ENCODE data around the gene FTCD.

The FTCD gene

DNA sequence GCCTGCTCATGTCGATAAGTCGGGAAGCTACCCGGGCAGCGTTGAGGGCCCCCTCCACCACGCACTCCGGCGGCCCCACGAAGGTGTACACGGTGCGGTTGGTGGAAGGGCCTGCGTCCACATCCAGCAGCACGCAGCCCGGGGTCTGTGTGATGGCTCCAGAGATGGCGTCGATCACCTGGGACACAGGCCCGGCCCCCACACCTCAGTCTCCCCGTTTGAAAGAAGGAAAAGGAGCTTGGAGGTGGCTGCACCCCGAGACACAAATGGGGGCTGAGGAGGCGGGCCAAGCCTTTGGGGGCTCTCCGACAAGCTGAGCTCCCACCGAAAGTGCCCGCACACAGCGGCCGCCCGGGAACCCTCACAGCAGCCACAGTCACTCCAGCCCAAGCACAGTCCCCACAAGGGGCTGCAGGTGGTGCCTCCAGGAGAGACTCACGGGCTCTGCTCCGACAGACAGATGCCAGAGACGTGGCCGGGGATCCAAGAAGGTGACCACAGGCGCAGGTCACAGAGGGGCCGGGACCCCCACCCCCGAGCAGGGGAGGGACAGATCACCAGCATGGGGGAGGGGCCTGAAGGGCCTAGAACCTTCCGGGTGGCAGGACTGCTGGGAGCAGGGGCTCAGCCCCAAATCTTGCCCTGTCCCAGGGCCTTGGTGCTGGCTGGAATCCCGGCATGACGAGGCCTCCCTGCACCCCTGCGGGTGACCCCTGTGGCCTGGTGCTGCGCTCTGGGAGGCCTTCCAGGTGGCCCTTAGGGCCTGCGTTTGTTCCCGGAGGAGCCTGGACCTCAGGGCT lies 1.0 kb downstream of the FTCD start:
- DNase-seq (ENCODE audit: low read depth in 2 of 2), result no peak

DNA sequence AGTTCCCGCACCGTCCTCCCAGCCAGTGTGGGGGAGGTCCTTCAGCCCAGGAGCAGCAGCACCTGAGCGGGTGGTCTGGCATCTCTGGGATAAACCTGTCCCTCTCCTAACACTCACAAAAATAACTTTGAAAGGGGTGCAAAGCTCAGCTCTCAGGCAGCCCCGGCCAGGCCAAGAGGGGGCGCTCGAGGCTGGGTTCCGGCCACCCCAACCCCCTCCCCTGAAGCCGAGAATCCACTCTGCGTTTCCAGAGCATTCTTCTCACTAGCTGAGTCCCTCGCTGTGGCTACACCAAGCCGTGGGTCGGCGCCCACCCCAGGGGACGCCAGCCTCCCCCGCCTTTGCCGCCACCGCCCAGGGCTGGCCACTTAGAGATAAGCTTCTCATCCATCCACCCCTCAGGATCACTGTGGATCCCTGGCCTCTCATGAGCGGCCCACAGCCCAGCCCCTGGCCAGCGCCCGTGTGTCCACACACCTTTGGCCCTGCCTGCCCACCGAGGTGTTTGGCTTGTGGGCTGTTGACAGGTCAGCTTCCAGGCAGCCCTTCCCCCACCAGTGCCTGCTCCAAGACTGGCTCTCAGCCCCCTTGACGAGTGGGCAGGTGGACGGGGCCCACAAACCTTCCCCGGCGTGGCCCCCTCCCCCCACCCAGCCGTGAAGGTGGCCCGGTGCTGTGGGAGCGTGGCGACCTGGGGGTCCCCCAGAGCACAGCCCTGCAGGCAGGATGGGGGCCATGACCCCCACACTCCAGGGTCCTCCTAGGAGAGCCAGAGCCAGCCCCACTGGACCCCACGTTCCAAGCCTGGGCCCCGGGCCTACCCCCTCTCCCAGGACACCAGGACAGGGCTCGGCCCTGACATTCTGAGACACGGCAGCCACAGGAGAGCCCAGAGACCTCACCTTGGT lies 1.9 kb downstream of the FTCD start:
- DNase-seq (ENCODE audit: low read depth in 2 of 2), result peak in 1 of 2 donors; percentile 42

DNA sequence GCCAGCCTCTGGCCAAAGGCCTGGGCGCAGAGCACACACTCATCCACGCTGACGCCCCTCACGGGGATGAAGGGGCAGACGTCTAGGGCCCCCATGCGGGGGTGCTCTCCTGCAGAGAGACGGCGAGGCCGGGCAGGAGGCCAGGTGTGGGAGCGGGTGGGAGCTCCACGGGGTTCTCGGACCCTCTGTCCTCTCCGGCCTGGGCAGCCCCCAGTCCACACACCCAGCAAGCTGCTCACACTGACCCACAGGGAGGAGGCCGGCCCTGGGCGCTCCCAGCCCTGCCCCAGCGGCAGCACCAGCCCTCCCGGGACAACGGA lies 2.5 kb downstream of the FTCD start:
- no peak for DNase-seq (ENCODE audit: low read depth in 2 of 2)

DNA sequence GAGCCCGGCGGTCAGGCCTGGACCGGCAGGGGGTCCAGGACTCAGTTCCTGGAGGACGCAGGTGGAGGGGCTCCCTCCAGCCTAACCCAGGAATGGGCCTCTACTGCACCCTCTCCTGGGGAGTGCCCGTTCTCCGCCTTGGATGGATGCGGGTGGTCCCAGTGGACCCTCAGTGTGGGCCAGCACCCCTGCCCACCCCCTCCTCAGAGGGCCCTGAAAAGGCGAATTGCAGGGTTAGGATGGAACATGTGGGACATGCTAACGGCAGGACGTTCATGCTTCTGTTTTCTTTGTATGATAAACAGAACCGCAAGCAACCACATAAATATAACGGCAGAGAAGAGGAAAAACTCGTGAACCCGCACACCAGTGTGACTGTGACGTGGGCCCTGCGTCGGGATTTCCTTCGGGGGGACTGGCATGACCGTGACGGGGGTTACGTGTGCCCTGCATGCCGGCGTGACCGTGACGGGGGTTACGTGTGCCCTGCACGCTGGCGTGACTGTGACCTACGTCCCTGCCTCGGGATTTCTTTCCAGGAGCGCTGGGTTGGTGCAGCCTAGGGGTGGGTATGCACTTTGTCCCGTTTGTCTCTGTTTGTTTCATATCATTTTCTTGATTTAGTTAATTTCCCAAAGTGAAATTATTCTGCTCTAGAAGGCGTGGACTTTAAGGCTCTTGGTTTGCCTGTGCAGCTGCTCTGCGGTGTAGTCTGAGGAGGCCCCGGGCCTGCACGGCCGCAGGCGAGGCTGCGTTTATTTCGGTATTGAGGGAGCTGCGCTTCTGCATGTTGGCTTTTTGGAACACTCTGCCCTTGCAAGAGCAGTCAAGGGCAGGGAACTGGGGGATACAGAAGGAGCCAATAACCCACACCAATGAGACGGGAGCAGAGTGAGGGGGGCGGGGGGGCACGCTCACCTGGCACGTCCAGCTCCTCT lies 3.1 kb downstream of the FTCD start:
- no peak for DNase-seq (ENCODE audit: low read depth in 2 of 2)

DNA sequence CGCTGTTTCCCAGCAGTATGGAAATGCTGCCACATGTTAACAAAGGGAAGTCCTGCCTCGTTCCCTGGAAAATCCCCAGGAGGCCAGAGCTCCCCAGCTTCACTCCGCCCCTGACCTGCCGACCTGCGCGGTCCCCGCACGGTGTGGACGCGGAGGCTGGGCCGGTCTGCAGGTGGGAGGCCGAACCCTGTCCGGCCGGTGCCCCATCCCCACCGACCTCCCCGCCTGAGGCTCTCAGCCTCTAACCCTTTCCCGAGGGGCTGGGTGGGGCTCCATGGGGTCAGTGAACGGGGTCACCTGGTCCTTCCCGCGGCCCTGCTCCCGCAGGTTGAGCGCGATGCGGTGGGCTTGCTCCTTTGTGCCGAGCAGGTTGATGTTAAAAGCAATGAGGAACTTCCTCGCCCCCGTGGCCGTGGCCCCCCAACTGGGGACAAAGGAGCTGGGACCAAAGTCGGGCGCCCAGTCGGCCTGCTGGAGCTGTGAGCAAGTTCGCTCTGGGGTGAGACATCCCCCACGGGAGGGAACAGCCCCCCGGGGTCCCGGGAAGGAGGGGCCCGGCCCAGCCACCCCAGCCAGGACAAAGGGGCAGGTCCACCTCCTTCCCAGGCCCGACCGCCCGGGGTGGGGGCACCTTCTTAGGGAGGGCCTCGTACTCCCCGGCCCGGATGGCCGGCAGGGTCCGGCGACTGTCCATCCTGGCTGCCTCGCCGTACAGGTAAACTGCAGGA lies 4.0 kb downstream of the FTCD start:
- DNase-seq (ENCODE audit: low read depth in 2 of 2), result no peak

DNA sequence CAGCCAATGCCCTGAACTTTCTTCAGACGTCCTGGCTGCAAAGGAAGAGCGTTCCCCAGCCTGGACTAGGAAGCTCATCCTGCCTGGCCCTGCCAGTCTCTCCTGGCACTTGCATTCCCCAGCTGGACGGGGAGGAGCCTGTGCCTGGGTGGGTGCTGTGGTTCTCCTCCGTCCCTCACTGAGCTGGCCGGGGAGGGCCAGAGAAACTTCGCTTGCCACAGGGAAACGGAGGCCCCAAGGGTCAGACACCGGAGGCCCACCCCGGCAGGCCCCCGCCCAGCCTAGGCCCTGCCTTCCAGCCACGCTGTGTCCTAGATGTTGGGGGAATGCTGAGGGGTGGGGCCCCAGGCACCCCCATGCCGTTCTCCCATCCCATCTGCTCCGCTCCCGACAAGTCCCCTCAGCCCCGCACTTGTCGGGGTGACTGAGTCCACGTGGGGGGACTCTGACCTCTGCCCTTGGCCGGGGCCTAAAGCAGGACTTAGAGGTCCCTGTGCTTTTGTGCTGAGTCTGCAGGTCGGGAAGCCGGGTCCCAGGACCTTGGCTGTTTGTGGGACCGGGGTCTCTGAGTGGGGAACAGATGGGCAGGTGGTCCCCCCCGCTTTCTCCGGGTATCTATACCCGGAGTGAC lies 4.8 kb downstream of the FTCD start:
- DNase-seq (ENCODE audit: low read depth in 2 of 2), result no peak

DNA sequence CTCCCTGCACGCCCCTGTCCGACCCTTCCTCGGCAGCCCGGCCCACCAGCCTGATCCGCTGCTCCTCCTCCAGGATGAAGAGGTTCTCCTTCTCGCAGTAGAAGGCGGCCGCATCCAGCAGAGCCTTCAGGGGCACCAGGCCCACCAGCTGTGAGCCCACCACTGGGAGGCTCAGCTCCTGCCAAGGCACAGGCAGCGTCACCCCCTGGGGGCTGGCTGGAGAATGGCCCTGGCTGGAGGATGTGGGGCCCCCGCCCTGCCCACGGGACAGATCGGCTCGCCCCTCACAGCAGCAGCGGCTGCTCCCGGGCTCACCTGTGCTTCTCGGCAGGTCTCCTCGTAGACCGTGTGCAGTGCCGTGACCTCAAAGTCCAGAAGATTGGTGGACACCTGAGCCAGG lies 5.3 kb downstream of the FTCD start:
- DNase-seq (ENCODE audit: low read depth in 2 of 2), result no peak

DNA sequence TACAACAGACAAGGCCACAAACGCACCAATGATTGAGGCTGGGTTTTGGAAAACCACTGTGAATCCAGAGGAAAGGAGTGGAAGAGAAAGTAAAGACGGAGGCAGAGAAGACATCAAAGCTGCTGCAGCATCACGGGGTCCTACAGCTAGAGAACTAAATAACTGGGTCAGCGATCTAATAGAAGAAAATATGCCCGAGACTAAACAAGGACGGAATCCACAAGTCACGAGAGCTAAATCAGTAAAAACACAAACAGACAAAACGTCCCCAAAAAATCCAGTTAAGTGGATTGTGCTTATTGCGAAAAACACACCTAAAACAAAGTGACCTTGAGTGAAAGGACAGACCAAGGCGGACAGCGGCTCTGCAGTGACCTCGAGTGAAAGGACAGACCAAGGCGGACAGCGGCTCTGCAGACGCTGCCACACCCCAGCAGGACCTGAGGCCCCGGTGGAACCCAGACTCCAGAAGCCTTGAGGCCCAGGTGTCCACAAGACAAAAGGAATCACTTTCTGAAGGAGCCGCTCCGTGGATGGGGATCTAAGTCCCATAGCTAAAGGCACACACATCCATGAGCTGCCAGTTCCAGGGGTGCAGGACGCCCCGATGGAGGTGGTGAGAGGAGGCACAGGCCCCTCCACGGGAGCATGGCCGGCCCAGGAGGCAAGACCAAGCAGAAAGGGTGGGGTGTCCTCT lies 6.0 kb downstream of the FTCD start:
- no peak for DNase-seq (ENCODE audit: low read depth in 2 of 2)

DNA sequence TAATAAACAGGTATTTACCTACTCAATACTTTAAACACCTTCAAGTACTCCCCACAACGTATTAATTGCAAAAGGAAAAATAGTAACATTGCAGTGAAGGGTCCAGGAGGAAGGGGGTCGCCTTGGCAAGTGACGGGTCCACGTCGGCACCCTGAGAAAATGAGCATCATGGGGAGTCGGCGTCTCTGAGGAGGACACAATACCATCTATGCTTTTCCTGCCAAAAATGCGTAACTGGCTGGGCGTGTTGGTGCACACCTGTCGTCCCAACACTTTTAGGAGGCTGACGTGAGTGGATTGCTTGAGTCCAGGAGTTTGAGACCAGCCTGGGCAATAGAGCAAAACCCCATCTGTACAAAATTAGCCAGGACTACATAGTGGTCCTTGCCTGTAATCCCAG lies 7.3 kb downstream of the FTCD start:
- DNase-seq (ENCODE audit: low read depth in 2 of 2), result no peak

DNA sequence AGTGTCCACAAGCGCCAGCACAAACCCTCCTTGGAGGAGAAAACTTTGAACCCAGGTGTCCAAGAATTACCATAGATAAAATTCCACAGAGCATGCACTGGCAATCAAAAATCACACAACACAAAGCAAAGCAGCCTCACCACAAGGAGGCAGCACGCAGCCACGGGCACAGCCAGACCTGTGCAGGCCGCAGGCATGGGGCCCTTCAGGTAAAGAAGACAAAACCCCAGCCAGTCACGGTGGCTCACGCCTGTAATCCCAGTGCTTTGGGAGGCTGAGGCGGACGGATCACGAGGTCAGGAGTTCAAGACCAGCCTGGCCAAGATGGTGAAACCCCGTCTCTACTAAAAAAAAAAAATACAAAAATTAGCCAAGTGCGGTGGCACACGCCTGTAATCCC lies 8.0 kb downstream of the FTCD start:
- DNase-seq (ENCODE audit: low read depth in 2 of 2), result peak; percentile 28 to 42

DNA sequence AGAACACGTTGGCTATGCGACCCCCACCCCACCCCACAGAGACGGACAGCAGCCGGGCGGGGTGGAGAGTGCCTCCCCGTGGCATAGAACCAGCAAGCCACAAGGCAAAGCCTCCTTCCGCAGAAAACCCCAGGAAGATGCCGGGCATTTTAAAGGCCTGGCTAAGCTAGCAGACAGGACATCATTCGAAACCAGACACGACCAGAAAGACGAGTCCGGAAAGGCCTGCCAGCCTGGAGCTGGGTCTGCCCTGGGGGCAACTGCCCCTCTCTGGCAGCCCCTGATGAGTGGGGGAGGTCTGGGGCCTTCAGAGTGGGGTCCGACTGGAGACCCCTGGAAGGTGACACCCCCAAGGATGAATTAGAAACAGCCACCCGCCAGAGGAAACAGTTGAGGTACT lies 8.5 kb downstream of the FTCD start:
- no peak for DNase-seq (ENCODE audit: low read depth in 2 of 2)

DNA sequence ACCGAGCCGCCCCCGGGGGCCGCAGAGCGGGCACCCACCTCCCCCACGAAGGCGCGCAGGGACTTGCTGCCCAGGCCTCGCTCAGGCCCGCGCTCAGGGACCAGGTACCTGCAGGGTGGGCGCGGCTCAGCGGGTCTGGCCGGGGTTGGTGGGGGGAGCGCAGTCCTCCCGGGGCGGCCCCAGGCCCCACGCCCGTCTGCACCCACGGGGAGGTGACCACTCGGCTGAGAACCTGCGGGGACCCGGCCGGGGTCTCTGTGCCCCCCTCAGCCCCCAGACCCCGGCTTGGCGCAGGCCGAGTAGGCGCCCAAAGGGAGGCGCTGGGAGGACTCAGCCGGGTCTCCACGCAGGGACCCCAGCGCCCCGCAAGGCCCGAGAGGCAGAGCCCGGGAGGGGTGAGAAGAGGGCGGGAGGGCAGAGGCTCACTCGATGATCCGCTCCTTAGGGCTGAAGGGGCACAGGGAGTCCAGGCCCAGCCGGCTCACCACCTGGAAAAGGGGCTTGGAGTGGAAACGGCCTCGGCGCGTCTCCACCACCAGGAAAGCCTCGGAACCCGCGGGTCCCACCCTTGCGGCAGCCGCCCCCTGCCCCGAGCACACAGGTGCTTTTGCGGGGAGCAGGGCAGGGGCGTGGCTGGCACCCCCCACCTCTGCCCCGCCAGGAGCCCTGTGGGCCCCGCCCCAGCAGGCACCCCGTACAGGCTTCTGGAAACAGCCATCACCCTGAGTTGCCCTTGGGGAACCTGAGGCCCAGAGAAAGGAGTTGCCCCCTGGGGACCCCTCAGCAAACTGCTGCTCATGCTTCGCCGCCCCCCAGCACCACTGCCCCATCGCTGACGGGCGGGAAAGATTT lies 9.3 kb downstream of the FTCD start:
- DNase-seq (ENCODE audit: low read depth in 2 of 2), result no peak

DNA sequence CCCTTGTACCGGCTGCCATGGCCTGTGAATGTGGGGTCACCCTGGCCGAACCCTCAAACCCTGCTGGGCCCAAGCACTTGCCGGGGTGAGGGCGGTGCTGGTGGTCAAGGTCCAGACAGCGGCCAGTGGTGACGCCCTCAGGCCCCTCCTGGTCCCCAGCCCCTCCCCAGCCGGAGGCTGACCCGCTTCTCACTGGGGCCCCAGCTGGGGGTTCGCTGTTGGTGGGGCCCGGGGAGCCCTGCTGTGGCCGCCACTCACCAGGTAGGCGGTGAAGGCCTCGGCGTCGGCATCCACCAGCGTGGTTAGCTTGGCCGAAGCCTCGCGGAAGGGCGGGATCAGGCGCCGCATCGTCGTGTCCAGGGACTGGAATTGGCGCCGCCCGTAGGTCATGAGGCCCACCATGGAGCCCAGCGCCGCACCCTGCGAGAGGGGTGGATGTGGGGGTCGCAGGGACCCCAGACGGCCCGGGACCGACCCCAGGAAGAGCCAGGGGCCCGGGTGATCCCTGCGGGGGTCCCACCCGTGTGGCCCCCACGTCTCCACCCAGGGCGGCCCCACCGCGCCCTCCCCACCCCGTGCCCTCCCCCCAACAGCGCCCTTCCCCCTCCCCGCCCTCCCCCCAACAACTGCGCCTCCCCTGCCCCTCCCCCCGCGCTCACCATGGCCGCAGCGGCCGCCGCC lies 10.1 kb downstream of the FTCD start:
- DNase-seq (ENCODE audit: low read depth in 2 of 2), result no peak

DNA sequence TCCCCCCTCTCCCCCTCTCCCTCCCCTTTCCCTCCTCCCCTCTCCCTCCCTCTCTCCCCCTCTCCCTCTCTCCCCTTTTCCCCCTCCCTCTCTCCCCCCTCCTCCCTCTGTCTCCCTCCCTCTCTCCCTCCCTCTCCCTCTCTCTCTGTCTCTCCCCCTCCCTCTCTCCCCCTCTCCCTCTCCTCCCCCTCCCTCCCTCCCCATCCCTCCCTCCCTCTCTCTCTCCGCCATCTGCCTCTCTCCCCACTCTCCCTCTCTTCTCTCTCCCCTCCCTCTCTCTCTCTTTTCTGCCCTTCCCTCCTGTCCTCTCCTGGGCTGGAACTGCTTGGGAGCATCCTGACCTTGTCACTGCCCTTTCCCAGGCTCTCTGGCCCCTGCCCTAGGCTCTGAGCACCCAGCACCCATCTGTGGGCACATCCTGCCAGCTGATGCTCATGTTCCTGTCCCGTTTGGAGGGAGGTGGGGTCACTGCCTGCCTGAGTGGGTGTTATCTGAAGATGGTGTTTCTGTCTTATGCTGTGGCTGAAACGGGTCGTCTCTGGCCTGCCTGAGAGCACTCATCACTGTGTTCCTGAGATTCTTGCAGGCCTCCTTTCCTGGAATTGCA lies 10.8 kb downstream of the FTCD start:
- no peak for DNase-seq (ENCODE audit: low read depth in 2 of 2)

DNA sequence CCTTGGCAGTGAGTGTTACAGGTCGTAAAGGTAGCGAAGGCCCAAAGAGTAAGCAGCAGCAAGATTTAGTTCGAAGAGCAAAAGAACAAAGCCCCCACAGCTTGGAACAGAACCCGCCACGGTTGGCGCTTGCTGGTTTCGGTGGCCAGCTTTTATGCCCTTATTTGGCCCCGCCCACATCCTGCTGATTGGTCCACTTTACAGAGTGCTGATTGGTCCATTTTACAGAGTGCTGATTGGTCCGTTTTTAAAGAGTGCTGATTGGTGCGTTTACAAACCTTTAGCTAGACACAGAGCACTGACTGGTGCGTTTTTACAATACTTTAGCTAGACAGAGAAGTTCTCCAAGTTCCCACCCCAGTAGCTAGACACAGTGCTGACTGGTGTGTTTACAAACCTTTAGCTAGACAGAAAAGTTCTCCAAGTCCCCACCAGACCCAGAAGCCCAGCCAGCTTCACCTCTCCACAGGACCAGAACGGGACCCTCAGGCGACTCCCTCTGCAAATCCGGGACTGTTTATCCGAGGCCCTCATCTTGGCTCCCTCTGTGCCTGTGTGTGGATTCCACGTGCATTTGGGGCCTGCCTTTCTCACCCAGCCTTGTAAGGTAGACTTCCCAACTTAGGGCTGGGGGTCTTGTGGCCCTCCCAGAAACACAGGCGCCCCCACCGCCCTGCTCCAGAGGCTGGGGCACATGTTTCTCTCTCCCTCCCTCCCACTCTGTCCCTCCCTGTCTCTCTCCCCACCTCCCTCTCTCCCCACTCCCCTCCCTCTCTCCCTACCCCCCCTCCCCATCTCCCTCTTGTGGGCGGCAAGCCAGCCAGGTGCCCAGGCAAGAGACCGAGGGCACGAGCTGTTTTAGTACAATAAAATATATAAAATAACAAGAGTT lies 12.6 kb downstream of the FTCD start:
- no peak for DNase-seq (ENCODE audit: low read depth in 2 of 2)

DNA sequence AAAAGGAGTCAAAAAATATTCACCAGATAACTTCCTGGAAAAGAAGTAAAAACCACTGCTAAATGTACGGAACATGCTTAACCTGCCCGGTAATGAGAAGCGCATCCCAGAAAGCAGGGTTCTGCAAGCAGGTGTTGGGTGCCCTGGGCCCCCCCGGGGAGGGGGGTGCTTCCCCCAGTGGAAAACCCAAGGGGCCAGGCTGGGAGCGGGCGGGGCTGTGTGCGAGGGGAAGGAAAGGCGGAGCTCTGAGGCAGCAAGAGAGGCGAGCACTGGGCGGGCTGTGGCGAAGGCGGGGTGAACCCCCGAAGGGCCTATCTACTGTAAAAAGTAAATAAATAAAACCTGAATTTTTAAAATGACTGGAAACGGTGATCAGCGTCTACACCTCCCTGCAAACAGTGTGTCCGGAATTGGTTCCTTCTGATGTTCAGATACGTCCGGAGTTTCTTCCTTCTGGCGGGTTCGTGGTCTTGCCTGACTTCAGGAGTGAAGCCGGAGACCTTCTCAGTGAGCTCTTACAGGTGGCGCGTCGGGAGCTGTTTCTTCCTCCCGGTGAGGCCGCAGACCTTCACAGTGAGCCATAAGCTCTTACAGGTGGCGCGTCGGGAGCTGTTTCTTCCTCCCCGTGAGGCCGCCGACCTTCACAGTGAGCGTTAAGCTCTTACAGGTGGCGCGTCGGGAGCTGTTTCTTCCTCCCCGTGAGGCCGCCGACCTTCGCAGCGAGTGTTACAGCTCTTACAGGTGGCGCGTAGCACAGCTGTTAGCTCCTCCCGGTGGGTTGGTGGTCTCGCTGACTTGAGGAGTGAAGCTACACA lies 13.4 kb downstream of the FTCD start:
- DNase-seq (ENCODE audit: low read depth in 2 of 2), result no peak
